ENCODE data around the gene ZSCAN12.

ZSCAN12 gene

GRCh38 chr6:28334286-28335039, 65.1 kb downstream of the ZSCAN12 start:
- TF ChIP-seq, protein P1, sequence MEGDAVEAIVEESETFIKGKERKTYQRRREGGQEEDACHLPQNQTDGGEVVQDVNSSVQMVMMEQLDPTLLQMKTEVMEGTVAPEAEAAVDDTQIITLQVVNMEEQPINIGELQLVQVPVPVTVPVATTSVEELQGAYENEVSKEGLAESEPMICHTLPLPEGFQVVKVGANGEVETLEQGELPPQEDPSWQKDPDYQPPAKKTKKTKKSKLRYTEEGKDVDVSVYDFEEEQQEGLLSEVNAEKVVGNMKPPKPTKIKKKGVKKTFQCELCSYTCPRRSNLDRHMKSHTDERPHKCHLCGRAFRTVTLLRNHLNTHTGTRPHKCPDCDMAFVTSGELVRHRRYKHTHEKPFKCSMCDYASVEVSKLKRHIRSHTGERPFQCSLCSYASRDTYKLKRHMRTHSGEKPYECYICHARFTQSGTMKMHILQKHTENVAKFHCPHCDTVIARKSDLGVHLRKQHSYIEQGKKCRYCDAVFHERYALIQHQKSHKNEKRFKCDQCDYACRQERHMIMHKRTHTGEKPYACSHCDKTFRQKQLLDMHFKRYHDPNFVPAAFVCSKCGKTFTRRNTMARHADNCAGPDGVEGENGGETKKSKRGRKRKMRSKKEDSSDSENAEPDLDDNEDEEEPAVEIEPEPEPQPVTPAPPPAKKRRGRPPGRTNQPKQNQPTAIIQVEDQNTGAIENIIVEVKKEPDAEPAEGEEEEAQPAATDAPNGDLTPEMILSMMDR (IDR thresholded peaks at IDR 0.05; ENCODE audit: extremely low read depth, insufficient read depth, missing control alignments) = no peak
- DNase-seq (ENCODE audit: low spot score) = no peak
- in situ Hi-C loops (cut with MboI; ENCODE audit: low pct_unique_long_range_greater_than_20kb, low sequenced_read_pairs, unreplicated experiment) = no loop called here

DNA sequence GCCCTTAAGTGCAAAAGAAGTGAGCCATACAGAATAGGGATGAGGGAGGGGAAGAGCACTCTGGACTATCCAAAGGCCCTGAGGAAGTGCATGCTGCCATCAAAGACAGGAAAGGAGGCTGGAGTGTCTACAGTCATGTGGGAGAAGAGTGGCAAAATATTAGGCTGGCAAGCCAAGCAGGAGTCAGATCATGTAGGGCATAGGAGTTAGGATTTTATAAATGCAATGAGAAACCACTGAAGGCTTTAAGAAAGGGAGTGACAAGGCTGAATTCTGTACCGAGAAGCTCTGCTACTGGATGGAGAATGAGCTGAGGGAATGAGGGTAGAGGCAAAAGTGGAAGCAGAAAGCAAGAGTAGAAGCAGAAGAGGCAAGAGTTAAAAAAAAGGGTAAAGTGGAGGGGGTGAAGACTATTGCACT, 65.9 kb downstream of the ZSCAN12 start:
- in situ Hi-C loops (cut with MboI; ENCODE audit: low pct_unique_long_range_greater_than_20kb, low sequenced_read_pairs, unreplicated experiment) = no loop called here
- no peak for DNase-seq (ENCODE audit: low spot score)

DNA sequence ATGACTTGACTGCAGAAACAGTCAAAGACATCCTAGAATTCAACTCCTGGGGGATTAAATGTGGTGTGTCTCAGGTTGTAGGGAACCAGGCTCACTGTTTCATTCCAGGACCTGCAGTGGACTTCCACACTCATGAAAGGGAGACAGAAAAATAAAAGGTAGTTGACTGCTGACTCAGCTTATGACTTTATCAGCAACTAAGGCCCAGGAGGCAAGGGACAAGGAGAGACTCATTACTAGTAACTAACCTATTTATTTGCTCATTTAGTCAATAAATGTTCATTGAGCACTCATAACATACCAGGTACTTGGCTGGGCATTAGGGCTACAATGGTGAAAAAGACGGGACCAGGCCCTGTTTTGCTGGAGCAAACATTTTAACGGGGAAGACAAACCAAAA, 66.5 kb downstream of the ZSCAN12 start:
- DNase-seq (ENCODE audit: low spot score) = no peak
- in situ Hi-C loops (cut with MboI; ENCODE audit: low pct_unique_long_range_greater_than_20kb, low sequenced_read_pairs, unreplicated experiment) = no loop called here
- TF ChIP-seq, protein P1 (IDR thresholded peaks at IDR 0.05; ENCODE audit: extremely low read depth, insufficient read depth, missing control alignments) = no peak

More for the DNA sequence above, 65.9 kb downstream of the ZSCAN12 start:
- TF ChIP-seq, protein P1 (IDR thresholded peaks at IDR 0.05; ENCODE audit: extremely low read depth, insufficient read depth, missing control alignments) = no peak

DNA sequence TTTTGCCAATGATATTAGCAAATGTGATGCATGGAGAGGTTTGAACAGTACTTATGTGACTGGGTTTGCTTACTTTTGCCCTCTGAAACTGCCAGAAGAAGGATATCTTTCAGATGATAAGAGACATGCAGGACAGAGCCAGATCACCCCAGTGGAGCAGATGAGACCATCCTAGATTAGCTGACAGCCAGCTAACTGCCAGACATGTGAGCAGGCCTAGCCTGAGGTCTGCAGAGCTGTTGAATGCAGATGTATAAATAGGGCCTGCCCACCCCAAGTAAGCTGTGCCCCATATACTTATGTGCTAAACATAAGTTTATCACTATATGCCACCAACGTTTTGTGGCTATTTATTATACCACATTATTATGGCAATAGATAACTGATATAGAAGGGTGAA, 69.5 kb downstream of the ZSCAN12 start:
- DNase-seq (ENCODE audit: low spot score) = no peak
- in situ Hi-C loops (cut with MboI; ENCODE audit: low pct_unique_long_range_greater_than_20kb, low sequenced_read_pairs, unreplicated experiment) = no loop called here
- TF ChIP-seq, protein P1 (IDR thresholded peaks at IDR 0.05; ENCODE audit: extremely low read depth, insufficient read depth, missing control alignments) = no peak
